GM12878 (cell line): ENCODE measurements around the gene EHHADH. TPM values are rescaled to one million over a fixed set of nuclear protein-coding genes. Genes with fewer than 3 reads are reported as not detected.

ENCODE experiments used
- BACH1 ChIP-seq: fragments of 450-650 bp; IDR thresholded peaks from 2 replicates; pipeline ENCODE4 v1.6.1; 2017; ENCODE audit warnings: mild to moderate bottlenecking, borderline replicate concordance
- CBX5 ChIP-seq: sonication (generic); IDR thresholded peaks from 2 replicates; pipeline ENCODE4 v1.6.1; 2016; ENCODE audit warnings: low read depth, moderate library complexity, mild to moderate bottlenecking, inconsistent platforms
- ETV6 ChIP-seq, 2 experiments: fragments of 450-650 bp in 1 of 2; IDR thresholded peaks in 1 of 2; conservative IDR thresholded peaks in 1 of 2; 2 replicates each; pipeline ENCODE4 v1.6.1; 2014; ENCODE audit warnings: antibody characterized with exemption in 1 of 2, borderline replicate concordance in 1 of 2, low read depth in 1 of 2, mild to moderate bottlenecking in 1 of 2, moderate library complexity in 1 of 2
- GABPA ChIP-seq: IDR thresholded peaks from 2 replicates; pipeline ENCODE4 v1.6.1; 2014; ENCODE audit warnings: antibody characterized with exemption, low read depth, mild to moderate bottlenecking, inconsistent platforms
- HDAC2 ChIP-seq: fragments of 200-600 bp; sonication (generic); IDR thresholded peaks from 2 replicates; pipeline ENCODE4 v1.6.1; 2017
- IKZF1 ChIP-seq: fragments of 450-650 bp; conservative IDR thresholded peaks from 2 replicates; pipeline ENCODE4 v1.6.1; 2017; ENCODE audit warnings: antibody characterized with exemption, mild to moderate bottlenecking
- JUNB ChIP-seq: IDR thresholded peaks from 2 replicates; pipeline ENCODE4 v1.6.1; 2016; ENCODE audit warnings: antibody characterized with exemption, mild to moderate bottlenecking
- NR2C1 ChIP-seq: fragments of 450-650 bp; IDR thresholded peaks from 2 replicates; pipeline ENCODE4 v1.6.1; 2017; ENCODE audit warnings: antibody characterized with exemption, mild to moderate bottlenecking, moderate library complexity
- NR2F1 ChIP-seq: fragments of 450-650 bp; conservative IDR thresholded peaks from 2 replicates; pipeline ENCODE4 v1.6.1; 2017; ENCODE audit warnings: mild to moderate bottlenecking
- NRF1 ChIP-seq: conservative IDR thresholded peaks from 2 replicates; pipeline ENCODE4 v1.6.1; 2011; ENCODE audit warnings: mild to moderate bottlenecking, low read depth, low read length, improper control_type of control experiment
- RELA ChIP-seq: fragments of 450-650 bp; IDR thresholded peaks from 2 replicates; pipeline ENCODE4 v1.8.0; 2014; ENCODE audit warnings: borderline replicate concordance; ENCODE audit not compliant: partially characterized antibody
- RFX5 ChIP-seq: IDR thresholded peaks from 2 replicates; pipeline ENCODE4 v1.6.1; 2011; ENCODE audit warnings: low read depth, low read length, improper control_type of control experiment
- SMARCA5 ChIP-seq: fragments of 450-650 bp; IDR thresholded peaks from 2 replicates; pipeline ENCODE4 v1.6.1; 2017; ENCODE audit warnings: mild to moderate bottlenecking
- TBL1XR1 ChIP-seq: IDR thresholded peaks from 2 replicates; pipeline ENCODE4 v1.6.1; 2012; ENCODE audit warnings: low read depth, low read length, improper control_type of control experiment
- ZNF24 ChIP-seq: fragments of 450-650 bp; IDR thresholded peaks from 2 replicates; pipeline ENCODE4 v1.6.1; 2017; ENCODE audit warnings: antibody characterized with exemption, mild to moderate bottlenecking
- polyA plus RNA-seq, 11 experiments: library from polyadenylated mRNA; depleted of rRNA in 4 of 11; unstranded in 6 of 11; stranded (reverse) in 5 of 11; fragments of >200 nt; fragmentation: Nextera tagmentation in 4 of 11; fragmentation: Illumina TruSeq in 1 of 11; extraction: Ambion mirVana in 4 of 11; extraction: Trizol in 1 of 11; gene quantifications; 1 replicate in 1 of 11; 2 replicates in 10 of 11; pipeline versions ENCODE4 v1.2.1 to v1.2.3, GENCODE V29; 2011 to 2016; ENCODE audit warnings: inconsistent platforms in 2 of 11, missing spikeins in 2 of 11, low read depth in 1 of 11
- total RNA-seq, 4 experiments: library from RNA; depleted of rRNA in 3 of 4; stranded (reverse); fragments of >200 nt in 3 of 4; fragmentation: Illumina TruSeq in 1 of 4; extraction: Trizol in 1 of 4; gene quantifications; 2 replicates each; pipeline versions ENCODE4 v1.2.1 to v1.2.3, GENCODE V29; 2013 to 2021
- TF ChIP-seq, protein P1 (sequence below): IDR thresholded peaks from 2 replicates; pipeline ENCODE4 v1.6.1; 2011; ENCODE audit warnings: low read depth, low read length, improper control_type of control experiment, borderline replicate concordance
- TF ChIP-seq, protein P2 (sequence below): IDR thresholded peaks from 2 replicates; pipeline ENCODE4 v1.6.1; 2012; ENCODE audit warnings: mild to moderate bottlenecking, low read depth, low read length
- TF ChIP-seq, protein P3 (sequence below): fragments of 450-650 bp; IDR thresholded peaks from 2 replicates; pipeline ENCODE4 v1.6.1; 2016; ENCODE audit warnings: mild to moderate bottlenecking
- TF ChIP-seq, protein P4 (sequence below): IDR thresholded peaks from 2 replicates; pipeline ENCODE4 v1.6.1; 2011; ENCODE audit warnings: borderline replicate concordance, low read depth, mild to moderate bottlenecking, moderate library complexity, mixed read lengths, low read length; ENCODE audit not compliant: insufficient read depth; ENCODE audit errors: extremely low read length
- TF ChIP-seq, protein P5 (sequence below): fragments of 450-650 bp; IDR thresholded peaks from 2 replicates; pipeline ENCODE4 v1.6.1; 2017; ENCODE audit warnings: antibody characterized with exemption, mild to moderate bottlenecking, moderate library complexity

The EHHADH gene
- total and polyA plus RNA-seq, 10 of the 15 experiments (the other 5 are each of a cell fraction or from before 2014, with no cell fraction given): 0.96 to 8.4 (median 5.3) TPM

DNA sequence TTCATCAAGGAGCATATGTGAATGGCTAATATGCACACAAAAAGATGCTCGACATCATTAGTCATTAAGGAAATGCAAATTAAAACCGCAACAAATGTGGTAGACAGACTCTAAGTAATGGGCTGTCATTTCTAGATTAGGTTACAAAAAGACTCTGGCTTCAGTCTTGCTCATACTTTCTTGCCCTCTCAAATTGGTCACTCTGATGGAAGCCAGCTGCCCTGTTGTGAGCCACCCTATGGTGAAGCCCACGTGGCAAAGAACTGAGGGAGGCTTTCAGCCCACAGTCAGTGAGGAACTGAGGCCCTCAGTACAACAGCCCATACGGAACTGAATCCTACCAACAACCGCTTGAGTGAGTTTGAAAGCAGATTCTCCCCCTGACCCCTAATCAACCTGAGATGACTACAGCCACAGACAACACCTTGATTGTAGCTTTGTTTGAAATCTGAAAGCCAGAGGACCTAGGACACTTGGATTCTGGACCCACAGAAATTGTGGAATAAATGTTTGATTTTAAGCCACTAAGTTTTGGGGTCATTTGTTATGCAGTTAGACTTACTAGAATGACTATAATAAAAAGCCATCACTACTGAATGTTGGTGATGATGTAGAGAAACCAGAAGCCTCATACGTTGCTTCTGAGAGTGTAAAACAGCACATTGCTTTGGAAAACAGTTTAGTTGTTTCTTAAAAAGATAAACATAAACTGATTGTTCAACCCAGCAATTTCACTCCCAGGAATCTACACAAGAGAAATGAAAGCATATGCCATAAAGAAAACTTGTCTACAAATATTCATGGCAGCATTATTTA lies 45.7 kb downstream of the EHHADH start (continued):
- TF ChIP-seq, protein P1, sequence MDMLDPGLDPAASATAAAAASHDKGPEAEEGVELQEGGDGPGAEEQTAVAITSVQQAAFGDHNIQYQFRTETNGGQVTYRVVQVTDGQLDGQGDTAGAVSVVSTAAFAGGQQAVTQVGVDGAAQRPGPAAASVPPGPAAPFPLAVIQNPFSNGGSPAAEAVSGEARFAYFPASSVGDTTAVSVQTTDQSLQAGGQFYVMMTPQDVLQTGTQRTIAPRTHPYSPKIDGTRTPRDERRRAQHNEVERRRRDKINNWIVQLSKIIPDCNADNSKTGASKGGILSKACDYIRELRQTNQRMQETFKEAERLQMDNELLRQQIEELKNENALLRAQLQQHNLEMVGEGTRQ: no peak; the same call in 1 of the 2 replicates
- peak; percentile 66 for TF ChIP-seq IKZF1
- peak; percentile 51 for TF ChIP-seq BACH1
- no peak for TF ChIP-seq RFX5
- TF ChIP-seq NR2F1: peak; percentile 78
- TF ChIP-seq, protein P2, sequence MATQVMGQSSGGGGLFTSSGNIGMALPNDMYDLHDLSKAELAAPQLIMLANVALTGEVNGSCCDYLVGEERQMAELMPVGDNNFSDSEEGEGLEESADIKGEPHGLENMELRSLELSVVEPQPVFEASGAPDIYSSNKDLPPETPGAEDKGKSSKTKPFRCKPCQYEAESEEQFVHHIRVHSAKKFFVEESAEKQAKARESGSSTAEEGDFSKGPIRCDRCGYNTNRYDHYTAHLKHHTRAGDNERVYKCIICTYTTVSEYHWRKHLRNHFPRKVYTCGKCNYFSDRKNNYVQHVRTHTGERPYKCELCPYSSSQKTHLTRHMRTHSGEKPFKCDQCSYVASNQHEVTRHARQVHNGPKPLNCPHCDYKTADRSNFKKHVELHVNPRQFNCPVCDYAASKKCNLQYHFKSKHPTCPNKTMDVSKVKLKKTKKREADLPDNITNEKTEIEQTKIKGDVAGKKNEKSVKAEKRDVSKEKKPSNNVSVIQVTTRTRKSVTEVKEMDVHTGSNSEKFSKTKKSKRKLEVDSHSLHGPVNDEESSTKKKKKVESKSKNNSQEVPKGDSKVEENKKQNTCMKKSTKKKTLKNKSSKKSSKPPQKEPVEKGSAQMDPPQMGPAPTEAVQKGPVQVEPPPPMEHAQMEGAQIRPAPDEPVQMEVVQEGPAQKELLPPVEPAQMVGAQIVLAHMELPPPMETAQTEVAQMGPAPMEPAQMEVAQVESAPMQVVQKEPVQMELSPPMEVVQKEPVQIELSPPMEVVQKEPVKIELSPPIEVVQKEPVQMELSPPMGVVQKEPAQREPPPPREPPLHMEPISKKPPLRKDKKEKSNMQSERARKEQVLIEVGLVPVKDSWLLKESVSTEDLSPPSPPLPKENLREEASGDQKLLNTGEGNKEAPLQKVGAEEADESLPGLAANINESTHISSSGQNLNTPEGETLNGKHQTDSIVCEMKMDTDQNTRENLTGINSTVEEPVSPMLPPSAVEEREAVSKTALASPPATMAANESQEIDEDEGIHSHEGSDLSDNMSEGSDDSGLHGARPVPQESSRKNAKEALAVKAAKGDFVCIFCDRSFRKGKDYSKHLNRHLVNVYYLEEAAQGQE: no peak
- no peak for TF ChIP-seq NR2C1
- TF ChIP-seq, protein P3, sequence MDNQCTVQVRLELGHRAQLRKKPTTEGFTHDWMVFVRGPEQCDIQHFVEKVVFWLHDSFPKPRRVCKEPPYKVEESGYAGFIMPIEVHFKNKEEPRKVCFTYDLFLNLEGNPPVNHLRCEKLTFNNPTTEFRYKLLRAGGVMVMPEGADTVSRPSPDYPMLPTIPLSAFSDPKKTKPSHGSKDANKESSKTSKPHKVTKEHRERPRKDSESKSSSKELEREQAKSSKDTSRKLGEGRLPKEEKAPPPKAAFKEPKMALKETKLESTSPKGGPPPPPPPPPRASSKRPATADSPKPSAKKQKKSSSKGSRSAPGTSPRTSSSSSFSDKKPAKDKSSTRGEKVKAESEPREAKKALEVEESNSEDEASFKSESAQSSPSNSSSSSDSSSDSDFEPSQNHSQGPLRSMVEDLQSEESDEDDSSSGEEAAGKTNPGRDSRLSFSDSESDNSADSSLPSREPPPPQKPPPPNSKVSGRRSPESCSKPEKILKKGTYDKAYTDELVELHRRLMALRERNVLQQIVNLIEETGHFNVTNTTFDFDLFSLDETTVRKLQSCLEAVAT: no peak
- no peak for TF ChIP-seq NRF1
- TF ChIP-seq CBX5: peak; percentile 62; the same call in 1 of the 2 replicates
- no peak; the same call in 1 of the 2 replicates for TF ChIP-seq GABPA
- TF ChIP-seq RELA: peak; percentile 22
- TF ChIP-seq TBL1XR1: peak; percentile 74; the same call in 1 of the 2 replicates
- TF ChIP-seq HDAC2: no peak
- TF ChIP-seq, protein P4, sequence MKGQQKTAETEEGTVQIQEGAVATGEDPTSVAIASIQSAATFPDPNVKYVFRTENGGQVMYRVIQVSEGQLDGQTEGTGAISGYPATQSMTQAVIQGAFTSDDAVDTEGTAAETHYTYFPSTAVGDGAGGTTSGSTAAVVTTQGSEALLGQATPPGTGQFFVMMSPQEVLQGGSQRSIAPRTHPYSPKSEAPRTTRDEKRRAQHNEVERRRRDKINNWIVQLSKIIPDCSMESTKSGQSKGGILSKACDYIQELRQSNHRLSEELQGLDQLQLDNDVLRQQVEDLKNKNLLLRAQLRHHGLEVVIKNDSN: no peak
- TF ChIP-seq JUNB: peak; percentile 92
- peak in 1 of 2 experiments; percentile 91; a peak in 2 of 4 replicates for TF ChIP-seq ETV6 (conservative IDR thresholded peaks at IDR 0.05 in 1 of 2, IDR thresholded peaks at IDR 0.05 in 1 of 2; ENCODE audit: borderline replicate concordance in 1 of 2, low read depth in 1 of 2)
- TF ChIP-seq ZNF24: peak; percentile 67
- TF ChIP-seq SMARCA5: no peak
- TF ChIP-seq, protein P5, sequence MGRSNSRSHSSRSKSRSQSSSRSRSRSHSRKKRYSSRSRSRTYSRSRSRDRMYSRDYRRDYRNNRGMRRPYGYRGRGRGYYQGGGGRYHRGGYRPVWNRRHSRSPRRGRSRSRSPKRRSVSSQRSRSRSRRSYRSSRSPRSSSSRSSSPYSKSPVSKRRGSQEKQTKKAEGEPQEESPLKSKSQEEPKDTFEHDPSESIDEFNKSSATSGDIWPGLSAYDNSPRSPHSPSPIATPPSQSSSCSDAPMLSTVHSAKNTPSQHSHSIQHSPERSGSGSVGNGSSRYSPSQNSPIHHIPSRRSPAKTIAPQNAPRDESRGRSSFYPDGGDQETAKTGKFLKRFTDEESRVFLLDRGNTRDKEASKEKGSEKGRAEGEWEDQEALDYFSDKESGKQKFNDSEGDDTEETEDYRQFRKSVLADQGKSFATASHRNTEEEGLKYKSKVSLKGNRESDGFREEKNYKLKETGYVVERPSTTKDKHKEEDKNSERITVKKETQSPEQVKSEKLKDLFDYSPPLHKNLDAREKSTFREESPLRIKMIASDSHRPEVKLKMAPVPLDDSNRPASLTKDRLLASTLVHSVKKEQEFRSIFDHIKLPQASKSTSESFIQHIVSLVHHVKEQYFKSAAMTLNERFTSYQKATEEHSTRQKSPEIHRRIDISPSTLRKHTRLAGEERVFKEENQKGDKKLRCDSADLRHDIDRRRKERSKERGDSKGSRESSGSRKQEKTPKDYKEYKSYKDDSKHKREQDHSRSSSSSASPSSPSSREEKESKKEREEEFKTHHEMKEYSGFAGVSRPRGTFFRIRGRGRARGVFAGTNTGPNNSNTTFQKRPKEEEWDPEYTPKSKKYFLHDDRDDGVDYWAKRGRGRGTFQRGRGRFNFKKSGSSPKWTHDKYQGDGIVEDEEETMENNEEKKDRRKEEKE: no peak
